MV-4-11 (cell line): Measurements from ENCODE around the gene P3H1.
A peak's percentile ranks its signal among the peaks of the same experiment; 100 is the strongest.
"Not testable (repeated sequence)": the region's sequence is repeated elsewhere in the genome, so short reads cannot be mapped to it uniquely, and the experiment has no call there.

Experiments used
- DNase-seq: peaks from one replicate; lab custom pipeline; 2025; lab: John Stamatoyannopoulos, UW

The P3H1 gene

DNA sequence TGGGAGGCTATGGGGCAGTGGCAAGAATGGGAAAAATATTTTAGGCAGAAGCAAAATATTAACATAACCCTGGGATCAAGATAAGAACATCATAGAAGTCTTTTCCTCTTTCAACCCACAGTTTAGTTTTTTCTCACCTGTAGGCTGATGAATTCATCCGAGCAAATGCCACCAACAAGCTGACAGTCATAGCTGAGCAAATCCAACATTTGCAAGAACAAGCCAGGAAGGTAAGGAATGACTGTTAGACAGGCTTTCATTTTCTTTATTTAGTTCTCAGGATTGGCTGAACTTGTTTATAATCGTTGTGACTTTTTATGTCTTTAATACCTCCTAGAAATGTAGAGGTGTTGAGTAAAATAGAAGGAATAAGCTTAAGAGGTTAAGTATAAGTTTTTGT, 6.6 kb upstream of the P3H1 start:
- no peak for DNase-seq

DNA sequence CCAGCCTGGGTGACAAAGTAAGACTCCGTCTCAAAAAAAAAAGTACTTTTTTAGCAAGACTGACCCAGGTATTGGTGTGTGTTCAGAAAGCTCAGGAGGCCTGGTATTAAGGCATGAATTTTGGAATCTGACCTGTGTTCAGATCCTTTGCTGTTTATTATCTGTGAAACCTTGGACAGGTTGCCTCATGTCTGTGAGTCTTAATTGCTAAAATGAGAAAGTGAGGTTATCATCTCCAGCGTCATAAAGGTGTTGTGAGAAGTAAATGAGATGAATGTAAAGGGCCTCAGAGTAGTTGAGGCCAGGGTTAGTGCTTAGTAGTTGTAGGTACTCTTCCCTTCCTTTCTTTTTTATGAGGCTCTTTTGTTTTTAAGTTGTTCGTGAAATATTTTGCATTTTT, 3.0 kb upstream of the P3H1 start:
- DNase-seq: no peak

DNA sequence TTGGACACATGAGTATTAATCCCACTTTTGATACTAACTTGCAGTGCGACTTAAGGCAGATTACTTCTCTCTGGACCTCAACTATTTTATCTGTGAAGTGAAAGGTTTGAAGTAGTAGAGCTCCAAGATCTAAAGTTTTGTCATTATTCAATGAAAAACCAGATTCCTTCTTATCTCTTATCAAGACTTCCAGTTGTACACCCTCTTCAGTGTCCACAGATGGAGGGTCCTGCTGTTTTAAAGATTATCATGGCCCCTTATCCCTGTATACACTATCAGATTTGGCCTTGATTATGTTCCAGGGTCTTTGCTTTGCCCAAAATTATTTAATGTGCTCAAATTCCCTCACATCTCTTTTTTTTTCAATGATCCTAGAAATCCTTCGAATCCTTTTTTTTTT, 1.3 kb upstream of the P3H1 start:
- DNase-seq: no peak

DNA sequence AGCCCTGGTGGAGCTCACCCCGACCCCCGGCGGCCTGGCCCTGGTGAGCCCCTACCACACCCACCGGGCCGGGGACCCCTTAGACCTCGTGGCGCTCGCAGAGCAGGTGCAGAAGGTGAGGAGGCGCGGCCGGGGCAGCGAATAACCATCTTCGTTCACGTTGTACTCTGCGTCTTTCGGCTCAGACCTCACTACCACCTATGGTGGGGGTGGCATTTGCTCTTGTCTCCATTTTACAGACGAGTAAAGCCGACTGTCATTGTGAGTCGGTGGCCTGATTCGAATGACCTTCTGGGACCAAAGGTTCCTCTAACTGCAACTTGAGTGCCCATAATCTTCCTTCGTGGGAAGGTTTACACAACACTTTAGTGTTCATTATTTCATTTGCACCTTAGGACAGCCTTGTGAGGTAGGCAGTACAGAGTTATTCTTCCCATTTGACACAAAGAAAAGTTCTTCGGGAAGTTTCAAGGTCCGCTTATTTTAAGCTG, 727 bp upstream of the P3H1 start:
- DNase-seq: no peak

DNA sequence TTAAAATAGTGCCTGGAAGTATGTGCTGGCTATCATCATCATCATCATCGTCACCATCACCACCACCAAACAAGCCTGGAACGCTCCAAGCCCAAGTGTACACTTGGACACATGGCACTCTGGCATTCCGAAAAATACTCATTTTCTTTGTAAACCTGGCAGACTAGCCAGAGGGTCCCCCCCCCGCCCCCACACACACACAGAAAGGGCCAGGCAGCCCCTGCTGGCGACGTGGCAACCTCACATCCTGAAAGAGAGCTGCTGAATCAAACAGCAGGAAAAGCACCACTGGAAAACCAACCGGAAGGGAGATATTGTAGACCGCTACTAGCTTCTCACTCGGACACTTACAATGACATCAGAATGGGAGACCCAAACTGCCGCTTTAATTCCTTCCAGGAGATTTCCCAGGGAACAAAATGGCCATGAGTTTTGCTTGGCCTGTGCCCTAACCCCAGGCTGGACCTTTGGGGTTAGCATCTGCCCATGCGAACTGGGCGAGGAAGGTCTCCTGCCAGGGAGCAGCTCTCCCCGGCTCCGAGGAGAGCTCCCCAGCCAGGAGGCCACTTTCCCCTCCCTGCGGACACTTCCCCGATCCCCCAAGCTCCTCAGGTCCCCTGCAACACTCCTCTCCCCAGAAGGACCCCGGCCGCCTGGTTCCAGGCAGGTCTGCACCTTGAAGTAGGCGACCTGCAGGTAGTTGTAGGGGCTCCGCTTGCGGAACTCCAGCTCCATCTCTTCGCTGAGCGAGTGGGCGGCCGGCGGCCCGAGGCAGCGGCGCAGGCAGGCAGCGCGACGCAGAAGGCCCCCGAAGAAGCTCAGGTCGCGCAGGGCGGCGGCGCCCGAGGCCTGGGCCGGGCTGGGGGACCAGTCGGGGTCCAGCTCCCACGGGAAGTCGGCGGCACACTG, 742 bp downstream of the P3H1 start:
- peak; percentile 48 for DNase-seq

DNA sequence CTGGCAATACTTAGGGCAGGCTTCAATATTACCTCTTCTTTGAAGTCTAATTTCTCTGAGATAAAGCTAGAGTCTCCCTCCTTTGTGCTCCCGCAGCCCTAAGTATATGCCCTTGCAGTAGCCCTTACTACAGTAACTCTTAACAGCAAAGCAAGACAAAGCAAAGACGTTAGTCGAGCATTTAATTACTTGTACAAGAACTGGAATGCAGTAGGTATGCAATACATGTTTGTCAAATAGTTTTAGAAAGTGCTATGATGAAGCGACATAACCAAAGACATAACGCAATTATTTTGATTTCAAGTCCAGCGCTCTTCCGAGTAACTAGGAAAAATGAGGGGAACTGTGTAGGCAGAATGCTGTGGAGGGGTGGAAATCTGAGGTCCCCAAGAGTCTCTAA, 1.6 kb downstream of the P3H1 start:
- DNase-seq: no peak

DNA sequence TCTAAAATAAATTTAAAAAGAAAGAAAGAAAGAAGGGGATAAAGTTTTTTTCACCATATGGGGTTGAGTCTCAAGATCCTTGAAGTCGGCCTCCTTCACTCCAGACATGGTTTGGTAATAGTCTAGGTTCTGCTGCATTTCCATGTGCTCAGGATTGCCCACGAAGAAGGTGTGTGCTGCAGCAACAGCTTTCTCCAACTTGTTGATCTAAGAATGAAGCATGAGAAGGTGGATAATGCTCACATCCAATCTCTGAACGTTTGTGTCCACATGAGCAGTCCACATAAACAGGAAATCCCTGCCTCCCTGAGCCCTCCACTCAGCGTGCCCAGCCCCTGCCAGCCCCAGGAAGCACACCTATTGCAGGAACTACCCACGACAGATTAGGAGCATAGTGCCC, 4.6 kb downstream of the P3H1 start:
- DNase-seq: no peak

DNA sequence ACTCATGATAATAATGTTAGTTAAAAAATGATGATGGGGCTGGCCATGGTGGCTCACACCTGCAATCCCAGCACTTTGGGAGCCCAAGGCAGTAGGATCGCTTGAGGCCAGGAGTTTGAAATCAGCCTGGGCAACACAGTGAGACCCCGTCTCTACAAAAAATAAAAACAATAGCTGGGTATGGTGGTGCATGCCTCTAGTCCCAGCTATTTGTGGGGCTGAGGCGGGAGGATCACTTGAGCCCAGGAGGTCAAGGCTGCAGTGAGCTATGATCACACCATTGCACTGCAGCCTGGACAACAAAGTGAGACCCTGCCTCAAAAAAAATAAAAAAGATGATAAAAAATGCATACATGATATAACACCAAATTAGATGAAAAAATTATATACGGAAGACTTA, 5.3 kb downstream of the P3H1 start:
- DNase-seq: no peak

DNA sequence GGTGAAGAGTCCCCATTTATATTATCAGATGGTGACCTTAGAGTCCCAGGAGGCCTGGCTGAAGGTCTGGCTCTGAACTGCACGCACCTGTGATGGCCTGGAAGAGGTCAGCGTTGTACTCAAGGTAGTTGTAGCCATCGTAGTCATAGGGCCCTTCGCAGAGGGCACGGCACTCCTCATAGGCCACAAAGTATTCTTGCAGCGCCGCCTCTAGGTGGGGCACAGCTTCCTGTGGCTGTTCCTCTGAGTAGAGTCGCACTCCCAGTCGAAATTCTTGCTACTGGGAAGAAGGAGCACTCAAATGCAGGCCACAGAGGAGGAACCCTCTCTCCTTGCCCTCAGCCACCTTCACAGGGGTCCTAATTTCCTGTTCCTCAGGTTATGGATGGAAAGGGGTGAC, 7.7 kb downstream of the P3H1 start:
- no peak for DNase-seq

DNA sequence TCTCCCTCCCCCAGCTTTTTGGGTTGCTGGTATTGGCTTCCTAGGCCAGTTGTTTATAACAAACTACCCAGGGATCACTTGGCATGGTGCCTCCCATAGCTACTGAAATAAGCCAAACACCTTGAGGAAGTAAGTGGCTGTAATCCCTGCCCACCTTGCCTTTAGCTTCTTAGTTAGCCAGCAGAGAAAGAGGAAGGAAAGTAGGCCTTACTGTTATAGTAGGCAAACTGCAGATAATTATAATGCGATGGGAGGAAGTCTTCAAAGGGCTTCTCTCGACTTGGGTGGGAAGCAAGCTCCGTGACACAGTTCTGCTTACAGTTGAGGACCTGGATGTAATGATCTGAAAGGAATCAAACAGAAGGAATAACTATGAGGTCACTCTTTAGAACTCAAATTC, 8.2 kb downstream of the P3H1 start:
- DNase-seq: peak; percentile 12

DNA sequence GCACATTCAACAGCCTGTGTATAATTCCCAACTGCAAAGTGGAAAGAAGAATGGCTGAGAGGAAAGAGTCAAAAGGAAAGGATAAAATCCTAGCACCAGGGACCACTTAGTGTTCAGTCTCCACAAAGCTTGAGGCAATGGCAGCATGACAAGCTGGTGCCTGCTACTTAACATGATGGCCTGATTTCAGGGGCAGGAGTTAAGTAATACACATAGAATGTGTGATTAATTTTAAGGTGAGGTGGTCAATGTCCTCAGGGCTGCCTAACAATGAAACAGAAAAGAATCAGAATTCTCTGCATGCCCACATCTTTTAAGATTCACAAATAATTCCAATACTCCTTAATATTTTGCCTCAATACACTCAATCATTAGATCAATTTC, 8.9 kb downstream of the P3H1 start:
- no peak for DNase-seq

DNA sequence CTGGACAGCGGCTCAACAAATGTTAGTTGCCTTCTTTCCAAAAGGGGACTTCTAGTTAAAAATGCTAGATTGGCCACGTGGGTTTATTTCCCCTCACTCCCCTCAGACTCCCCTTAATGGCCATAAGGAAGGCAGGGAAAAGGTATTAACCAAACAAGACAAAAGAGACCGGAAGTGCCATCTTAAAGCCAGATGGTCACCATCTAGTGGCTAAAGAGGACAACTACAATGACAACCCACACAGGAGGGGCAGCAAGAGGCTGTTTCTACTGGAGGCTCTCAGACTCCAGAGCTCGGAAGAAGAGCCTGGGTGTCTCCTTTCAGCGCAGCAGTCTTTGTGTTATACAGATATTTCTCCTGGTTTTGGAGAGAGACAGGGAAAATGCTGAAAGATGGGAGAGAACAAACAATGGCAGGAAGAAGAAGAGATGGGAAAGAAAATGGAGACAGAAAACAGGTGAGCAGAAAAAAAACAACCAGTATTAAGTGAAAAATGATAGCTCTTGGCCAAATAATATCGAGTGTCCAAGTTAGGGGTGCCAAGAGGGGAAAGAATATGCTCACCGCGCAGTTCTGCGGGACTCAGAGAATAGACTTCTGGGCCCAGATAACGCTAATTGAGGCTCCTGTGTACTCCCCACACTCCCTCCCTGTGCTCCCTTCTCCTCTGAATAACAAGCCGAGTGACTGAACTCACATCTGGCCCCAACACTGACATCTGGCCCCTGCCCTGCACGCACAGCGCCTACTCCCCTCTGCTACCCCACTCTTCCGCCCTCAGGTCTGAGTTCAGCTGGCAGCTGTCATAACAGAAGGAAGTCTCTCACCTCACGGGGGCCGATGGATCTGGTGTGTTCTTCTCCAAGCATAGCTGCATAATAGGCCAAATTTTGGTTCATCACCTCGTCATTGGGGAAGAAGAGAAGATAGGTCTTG, 9.6 kb downstream of the P3H1 start:
- peak; percentile 69 for DNase-seq

DNA sequence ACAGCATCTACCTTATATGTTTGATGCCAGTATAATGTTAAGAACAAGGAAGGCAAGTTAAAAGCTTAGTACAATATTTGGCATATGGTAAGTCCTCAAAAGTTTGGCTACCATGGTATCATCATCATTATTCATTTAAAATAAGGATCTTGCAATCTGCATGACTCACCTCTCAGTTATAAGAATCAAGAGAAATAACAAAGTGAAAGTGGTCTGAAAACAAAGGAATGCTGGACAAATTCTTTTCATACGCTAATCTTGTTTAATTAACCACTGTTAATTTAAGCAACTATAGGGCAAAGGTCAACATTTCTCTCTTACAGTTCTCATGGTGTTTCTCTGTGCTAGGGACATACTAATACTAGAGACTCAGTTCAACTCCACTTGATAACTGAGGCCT, 13.8 kb downstream of the P3H1 start:
- no peak for DNase-seq

DNA sequence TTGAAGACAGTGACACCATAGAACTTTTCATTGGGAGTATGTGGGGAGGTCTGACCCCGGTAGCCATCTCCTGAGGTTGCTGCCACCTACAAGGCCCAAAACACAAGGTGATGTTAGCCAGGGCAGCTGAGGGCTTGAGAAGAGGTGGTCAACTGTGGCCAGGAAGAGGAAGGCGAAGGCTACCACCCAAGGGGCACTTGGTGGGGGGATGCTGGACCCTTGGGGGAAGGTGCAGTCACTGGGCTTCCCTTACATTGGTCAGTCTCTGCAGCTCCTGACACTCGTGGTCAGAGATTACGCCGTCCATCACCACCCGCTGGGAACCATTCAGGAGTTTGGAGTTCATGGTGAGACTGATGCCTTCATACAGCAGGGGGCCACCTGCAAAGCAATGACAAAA, 14.5 kb downstream of the P3H1 start:
- no peak for DNase-seq

DNA sequence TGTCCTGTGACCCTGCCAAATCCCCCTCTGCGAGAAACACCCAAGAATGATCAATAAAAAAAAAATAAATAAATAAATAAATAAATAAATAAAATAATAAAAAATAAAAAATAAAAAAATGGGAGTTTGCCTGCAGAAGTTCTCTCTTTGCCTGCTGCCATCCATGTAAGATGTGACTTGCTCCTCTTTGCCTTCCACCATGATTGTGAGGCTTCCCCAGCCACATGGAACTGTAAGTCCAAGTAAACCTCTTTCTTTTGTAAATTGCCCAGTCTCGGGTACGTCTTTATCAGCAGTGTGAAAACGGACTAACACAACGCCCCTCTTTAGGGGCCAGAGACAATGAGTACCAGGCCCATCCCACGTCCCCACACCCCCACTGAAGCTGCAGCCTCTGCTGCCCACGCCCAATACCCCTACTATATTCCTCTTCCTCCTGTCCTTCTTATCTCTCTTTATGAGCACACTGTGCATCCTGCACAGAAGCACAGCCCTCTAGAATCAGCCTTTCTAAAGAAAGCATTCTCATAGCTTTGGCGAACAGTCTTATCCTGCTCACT, 15.2 kb downstream of the P3H1 start:
- not testable (repeated sequence) for DNase-seq

DNA sequence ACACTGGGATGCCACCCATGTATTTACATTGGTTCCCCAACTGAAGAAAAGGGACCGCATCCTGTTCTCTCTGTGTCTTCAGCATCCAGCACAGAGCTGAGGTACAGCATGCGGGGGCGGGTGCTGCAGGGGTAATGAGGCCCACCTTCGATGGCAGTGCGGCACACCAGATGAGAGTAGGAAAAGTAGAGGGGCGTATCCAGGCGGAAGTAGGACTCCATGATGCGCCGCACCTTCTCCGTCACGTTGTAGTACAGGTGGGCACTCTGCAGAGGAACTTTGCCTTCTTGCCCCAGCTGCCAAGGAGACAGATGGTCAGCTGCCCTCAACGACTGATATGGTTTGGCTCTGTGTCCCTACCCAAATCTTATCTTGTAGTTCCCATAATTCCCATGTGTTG, 16.8 kb downstream of the P3H1 start:
- DNase-seq: no peak

DNA sequence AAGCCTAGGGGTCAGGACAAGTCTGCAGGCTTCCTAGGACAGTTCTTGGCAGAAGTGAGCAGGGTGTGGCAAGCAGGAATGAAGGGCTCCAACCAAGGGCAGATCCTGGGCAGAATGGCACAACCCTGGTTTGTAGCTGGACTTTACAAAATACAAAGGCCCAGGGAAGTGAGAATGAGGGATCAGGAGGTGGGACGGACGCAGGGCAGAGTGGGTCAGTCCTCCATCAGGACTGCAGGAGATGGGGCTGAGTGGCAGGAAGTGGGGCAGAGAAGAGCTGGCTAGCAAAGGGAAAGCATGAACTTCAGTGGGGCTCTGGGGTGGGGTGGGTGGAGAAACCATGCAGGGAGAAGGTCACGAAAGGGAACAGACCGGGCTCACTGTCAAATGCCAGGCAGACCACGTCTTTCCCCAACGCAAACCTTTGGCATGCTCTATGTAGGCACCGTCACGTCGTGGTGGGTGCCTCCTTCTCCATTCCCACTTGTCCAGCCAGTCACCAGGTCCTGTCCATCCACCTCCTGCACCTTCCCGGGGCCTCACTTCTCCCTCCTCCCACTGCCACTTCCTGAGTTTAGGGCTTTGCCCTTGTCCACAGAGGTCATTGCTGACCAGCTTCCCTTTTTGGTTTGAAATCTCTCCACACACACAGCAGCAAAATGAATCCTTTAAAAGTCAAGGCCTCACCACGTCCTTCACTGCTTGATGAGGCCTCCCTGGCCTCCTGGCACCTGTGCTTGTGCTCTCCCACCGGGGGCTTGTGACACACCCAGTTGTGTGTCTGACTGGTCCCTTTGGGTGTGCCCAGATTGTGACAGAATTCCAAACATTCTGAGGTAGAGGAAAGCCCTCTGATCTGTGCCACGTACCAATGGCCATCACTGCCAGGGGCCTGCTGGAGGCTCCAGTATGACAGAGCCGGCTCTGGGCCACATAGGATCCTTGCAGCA, 18.1 kb downstream of the P3H1 start:
- DNase-seq: peak; percentile 35

DNA sequence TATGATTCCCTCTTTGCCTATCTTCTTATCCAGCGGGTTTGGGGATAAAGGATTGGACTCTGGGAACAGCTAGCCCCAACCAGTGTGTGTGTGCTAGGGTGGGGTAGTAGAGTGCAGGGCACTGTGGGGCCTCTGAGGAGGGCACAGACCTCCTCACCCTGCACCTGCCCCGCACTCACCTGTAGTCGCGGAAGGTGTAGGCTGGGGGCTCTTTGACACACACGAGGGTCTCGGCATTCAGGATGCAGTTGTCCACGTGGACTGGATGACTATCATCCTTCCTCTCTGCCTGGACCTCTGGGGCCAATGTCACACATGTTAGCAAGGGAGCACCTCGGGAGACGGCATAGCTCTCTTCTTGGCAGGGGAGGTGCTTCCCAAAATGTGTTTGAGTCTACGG, 18.8 kb downstream of the P3H1 start:
- no peak for DNase-seq

DNA sequence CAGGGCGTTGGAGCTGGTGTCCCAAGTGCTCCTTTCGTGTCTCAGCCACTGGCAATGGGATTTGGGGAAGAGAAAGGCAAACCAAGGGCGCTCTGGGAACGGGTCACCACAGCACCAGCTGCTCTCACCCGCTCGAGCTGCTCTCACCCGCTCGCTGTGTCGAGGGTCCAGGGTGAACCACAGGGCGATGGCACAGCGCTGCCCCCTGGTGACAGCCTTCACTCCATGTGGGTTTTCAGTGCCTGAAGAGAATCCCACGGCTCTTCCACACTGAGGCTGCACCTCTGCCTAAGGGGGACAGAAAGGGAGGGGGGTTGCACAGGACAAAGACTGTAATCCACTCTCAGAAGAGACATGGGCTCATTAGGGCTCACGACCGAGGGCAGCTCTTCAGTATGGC, 19.7 kb downstream of the P3H1 start:
- DNase-seq: no peak

DNA sequence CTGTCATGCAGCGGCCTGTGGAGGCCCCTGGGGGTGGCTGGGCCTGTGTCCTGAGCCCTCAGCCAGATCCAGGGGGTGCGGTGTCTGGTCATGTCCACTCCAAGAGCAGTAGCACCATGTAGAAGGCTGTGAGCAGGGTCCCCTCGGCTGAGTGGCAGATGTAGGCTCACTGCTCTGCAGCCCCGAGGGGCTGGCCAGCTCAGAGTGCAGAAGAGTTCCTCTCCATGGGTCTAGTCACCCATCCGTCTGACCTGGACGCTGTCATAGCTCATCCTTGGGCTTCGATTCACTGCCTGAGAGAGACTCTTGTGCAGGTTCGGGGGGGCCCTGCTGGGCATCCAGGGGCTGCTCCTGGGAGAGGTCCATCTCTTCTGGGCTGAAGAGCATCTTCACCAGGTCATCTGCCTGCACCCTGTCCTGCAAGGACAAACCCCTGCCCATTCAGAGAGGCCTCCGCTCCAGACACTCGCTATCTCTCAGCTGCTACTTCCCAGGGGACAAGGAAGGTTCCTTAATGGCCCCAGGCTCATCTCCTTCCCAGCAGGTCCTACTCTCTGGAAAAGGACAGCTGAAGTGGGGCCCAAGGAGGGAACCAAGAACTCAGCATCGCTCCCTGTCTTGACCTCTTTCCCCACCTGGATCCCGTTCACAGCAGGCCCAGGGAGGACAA, 20.3 kb downstream of the P3H1 start:
- no peak for DNase-seq

DNA sequence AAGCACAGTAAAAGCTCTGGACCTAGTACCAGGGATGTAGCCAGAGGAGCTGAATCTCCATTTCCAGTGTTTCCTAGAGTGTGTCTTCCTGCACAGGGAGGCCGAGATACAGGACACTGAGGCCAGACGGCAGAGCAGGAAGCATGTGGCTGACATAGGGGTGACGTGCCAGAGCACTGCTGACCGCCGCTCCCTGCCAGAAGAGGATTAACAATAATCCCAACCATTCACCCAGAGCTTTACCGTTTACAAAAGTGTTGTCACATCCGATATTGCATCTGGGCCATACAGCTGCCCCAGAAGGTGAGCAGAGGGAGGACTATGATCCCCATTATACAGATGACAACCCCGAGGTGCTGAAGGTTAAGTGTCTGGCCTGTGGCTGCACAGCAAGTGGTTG, 21.0 kb downstream of the P3H1 start:
- peak; percentile 35 for DNase-seq
